22Rv1 (cell line): ENCODE results near the gene CD40LG.

Experiments used
- H3K27ac ChIP-seq: fragments of 450-650 bp; 2 replicates; pipeline ENCODE4 v1.5.1; 2017
- CTCF ChIP-seq: fragments of 450-650 bp; IDR thresholded peaks from 2 replicates; pipeline ENCODE4 v1.5.1; 2017; ENCODE audit warnings: mild to moderate bottlenecking
- ZFX ChIP-seq: fragments of 450-650 bp; IDR thresholded peaks from 2 replicates; pipeline ENCODE4 v1.6.1; 2017; ENCODE audit warnings: antibody characterized with exemption, borderline replicate concordance

CD40LG gene

GRCh38 chrX:136627409-136627808, 20.5 kb upstream of the CD40LG start:
- TF ChIP-seq ZFX (no peak), CTCF (no peak)

DNA sequence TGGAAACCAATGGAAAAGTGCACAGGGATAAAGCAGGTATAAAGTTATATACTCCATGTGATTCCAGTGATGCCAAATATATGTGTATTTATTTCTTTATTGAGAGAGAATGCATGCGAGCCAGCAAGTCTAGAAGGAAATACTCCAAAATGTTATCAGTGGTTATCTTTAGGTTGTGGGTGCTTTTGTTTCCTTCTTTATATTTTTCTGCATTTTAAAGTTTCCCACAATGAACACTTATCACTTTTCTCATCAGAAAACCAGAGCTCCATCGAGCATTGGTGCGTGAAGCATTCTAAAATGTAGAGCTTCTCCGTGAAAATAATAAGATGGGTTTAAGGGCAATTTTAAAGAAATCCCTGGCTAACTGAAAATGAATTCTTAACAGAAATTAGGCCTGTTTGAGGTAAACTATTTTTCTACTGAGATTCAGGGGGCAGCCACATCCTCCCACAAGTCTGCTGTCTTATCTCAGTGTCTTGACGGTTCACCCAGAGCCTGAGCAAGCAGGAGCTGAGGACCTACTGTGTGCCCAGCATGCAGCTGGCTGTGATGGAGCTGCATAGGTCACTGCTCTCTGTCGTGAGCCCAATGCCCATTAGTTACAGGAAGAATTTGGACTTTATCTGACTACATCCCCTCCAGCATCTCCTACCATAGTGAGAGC, 18.7 kb upstream of the CD40LG start:
- TF ChIP-seq CTCF (no peak), ZFX (no peak)
- H3K27ac ChIP-seq: no peak overlapping the region

More at GRCh38 chrX:136627409-136627808, 20.5 kb upstream of the CD40LG start:
- no peak overlapping the region for H3K27ac ChIP-seq

- H3K27ac ChIP-seq: no peak overlapping the region
- TF ChIP-seq ZFX (no peak), CTCF (no peak)
Measured at GRCh38 chrX:136630881-136631280, 17.1 kb upstream of the CD40LG start.

- TF ChIP-seq ZFX: no peak
- H3K27ac ChIP-seq: no peak overlapping the region
Measured at GRCh38 chrX:136635235-136635634, 12.7 kb upstream of the CD40LG start.

DNA sequence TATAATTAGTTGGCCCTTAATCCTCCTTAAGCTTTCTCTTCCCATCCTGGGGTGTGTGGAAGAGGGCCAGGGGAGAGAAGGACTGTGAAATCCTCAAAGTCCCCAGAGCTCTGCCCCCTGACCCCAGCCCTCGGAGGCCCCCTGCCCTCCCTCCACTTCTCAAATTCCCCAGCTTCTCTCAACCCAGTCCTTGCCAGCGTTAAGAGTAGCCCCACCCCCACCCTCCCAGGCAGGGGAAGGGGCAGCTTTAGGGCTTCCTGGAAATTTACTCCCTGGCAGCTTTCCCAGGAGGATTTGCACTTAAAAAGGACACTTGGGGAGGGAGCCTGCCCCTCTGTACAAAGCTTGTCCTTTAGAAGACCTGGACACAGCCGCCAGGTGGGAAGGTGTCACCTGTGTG, 11.8 kb upstream of the CD40LG start:
- no peak overlapping the region for H3K27ac ChIP-seq
- TF ChIP-seq ZFX (no peak), CTCF (no peak)

DNA sequence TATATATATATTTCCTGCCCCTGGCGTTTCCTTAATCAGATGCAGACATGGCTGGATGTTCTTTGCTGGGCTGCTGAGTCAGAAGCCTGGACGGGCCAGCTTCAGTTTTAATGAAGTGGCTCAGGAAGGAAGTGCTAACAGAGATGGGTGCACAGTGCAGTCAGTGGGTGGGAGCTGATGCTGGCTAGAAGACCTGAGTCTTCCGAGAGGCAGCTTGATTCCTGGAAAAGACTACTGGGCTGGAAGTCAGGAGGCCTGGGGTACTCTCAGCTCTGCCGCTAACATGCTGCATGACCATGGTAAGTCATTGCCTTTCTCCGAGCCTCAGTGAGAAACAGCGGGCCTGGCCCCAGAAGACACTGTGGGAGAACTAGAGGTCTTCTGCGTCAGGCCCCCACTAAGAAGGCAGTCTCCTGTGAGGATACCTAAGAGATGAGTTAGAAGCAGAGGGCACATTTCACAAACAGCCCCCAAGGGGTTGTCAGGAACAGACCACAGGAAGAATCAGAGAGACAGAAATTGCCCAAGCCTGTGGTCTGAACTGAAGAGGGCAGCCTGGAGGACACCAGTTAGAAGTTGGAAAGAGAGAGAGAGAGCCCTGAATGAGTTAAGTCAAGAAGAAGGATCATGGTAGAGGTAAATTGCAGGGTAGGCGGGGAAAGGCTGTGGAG, 8.3 kb upstream of the CD40LG start:
- TF ChIP-seq CTCF (no peak), ZFX (no peak)
- H3K27ac ChIP-seq: no peak overlapping the region

- no peak for TF ChIP-seq CTCF
- no peak for TF ChIP-seq ZFX
- H3K27ac ChIP-seq: no peak overlapping the region
Measured at GRCh38 chrX:136643243-136643642, 4.7 kb upstream of the CD40LG start.
